Activated naive CD4-positive, alpha-beta T cell treated with anti-CD3 and anti-CD28 coated beads for 36 hours (primary cell): ENCODE results near the gene TBP. TPM values are rescaled to one million over a fixed set of nuclear protein-coding genes. Genes with fewer than 3 reads are reported as not detected.
A peak's percentile ranks its signal among the peaks of the same experiment; 100 is the strongest.
"Not testable (repeated sequence)": the region's sequence is repeated elsewhere in the genome, so short reads cannot be mapped to it uniquely, and the experiment has no call there.

Source experiments
- CTCF ChIA-PET: fragments of 350-600 bp; sonication (Branson Sonifier 250); formaldehyde crosslinking; loops from one replicate; lab custom pipeline; 2021; ENCODE audit warnings: antibody characterized with exemption; lab: Charles Lee
- DNase-seq: peaks from one replicate; pipeline ENCODE4 v3.0.0-alpha.2; 2020
- H3K27ac Mint-ChIP-seq: one replicate; pipeline ENCODE4 v1.8.0; 2021; ENCODE audit warnings: mild to moderate bottlenecking, mixed read lengths
- H3K27me3 Mint-ChIP-seq: one replicate; pipeline ENCODE4 v1.8.0; 2021; ENCODE audit warnings: low read depth, mixed read lengths
- H3K36me3 Mint-ChIP-seq: one replicate; pipeline ENCODE4 v1.8.0; 2021; ENCODE audit warnings: low read depth, mixed read lengths
- H3K4me1 Mint-ChIP-seq: one replicate; pipeline ENCODE4 v1.8.0; 2021; ENCODE audit warnings: low read depth, mixed read lengths
- H3K4me3 Mint-ChIP-seq: one replicate; pipeline ENCODE4 v1.8.0; 2021; ENCODE audit warnings: mild to moderate bottlenecking, moderate library complexity, mixed read lengths
- H3K9me3 Mint-ChIP-seq: one replicate; pipeline ENCODE4 v1.8.0; 2021; ENCODE audit warnings: mixed read lengths
- intact Hi-C: fragments of 100-400 bp; cut with micrococcal nuclease; formaldehyde crosslinking; loops from one replicate; pipeline ENCODE4 v1.15.1; 2023
- total RNA-seq, 2 experiments: library from RNA; stranded (reverse); gene quantifications; one replicate each; pipeline ENCODE4 v1.2.3, GENCODE V29; 2021

Gene TBP
- total RNA-seq, 2 experiments from 2014 or later, result 19.4 to 22.3 TPM

GRCh38 chr6:170516783-170517616 lies 37.2 kb upstream of the TBP start:
- H3K36me3 Mint-ChIP-seq, result no peaks in the 10 kb centered on the region
- CTCF ChIA-PET, result interaction anchor here (0.7 to 3.0 kb wide), 17 partner anchors 9 to 1624 kb away, joined by 3 to 22 read pairs (median 3); no protein-coding TSS in a partner anchor
- peaks cover 24% of the 10 kb centered on the region for H3K27me3 Mint-ChIP-seq
- intact Hi-C loops, result loop anchor here (1.0 to 5.0 kb wide), 7 partner anchors 210 to 1620 kb away; partner anchors contain the start of gene FAM120B
- no peaks in the 10 kb centered on the region for H3K9me3 Mint-ChIP-seq
- DNase-seq, result peak; percentile 54
- peak overlapping the region; percentile 28 for H3K4me3 Mint-ChIP-seq
- H3K4me1 Mint-ChIP-seq, result no peaks in the 10 kb centered on the region
- H3K27ac Mint-ChIP-seq, result no peak overlapping the region

- no peak overlapping the region for H3K4me3 Mint-ChIP-seq
- no peak for DNase-seq
- no peaks in the 10 kb centered on the region for H3K36me3 Mint-ChIP-seq
- peaks cover 15% of the 10 kb centered on the region for H3K27me3 Mint-ChIP-seq
- H3K9me3 Mint-ChIP-seq, result no peaks in the 10 kb centered on the region
- intact Hi-C loops, result no loop called here
- H3K27ac Mint-ChIP-seq, result no peak overlapping the region
- CTCF ChIA-PET, result no interaction called here
- no peaks in the 10 kb centered on the region for H3K4me1 Mint-ChIP-seq
Observed at GRCh38 chr6:170522565-170523183, 31.5 kb upstream of the TBP start.

GRCh38 chr6:170523256-170524171 lies 30.7 kb upstream of the TBP start:
- CTCF ChIA-PET, result no interaction called here
- Mint-ChIP-seq H3K27ac (no peak overlapping the region), H3K4me1 (no peaks in the 10 kb centered on the region), H3K4me3 (no peak overlapping the region), H3K36me3 (no peaks in the 10 kb centered on the region), H3K9me3 (no peaks in the 10 kb centered on the region), H3K27me3 (peaks cover 8% of the 10 kb centered on the region)
- intact Hi-C loops, result no loop called here
- no peak for DNase-seq

- Mint-ChIP-seq H3K27me3 (peaks cover 6% of the 10 kb centered on the region), H3K27ac (peak overlapping the region; percentile 17), H3K9me3 (no peaks in the 10 kb centered on the region), H3K36me3 (no peaks in the 10 kb centered on the region), H3K4me1 (no peaks in the 10 kb centered on the region), H3K4me3 (no peak overlapping the region)
- intact Hi-C loops, result no loop called here
- no peak for DNase-seq
- CTCF ChIA-PET, result no interaction called here
Observed at GRCh38 chr6:170524172-170524502, 30.0 kb upstream of the TBP start.

- no peaks in the 10 kb centered on the region for H3K36me3 Mint-ChIP-seq
- H3K4me3 Mint-ChIP-seq, result no peak overlapping the region
- H3K27me3 Mint-ChIP-seq, result no peaks in the 10 kb centered on the region
- H3K27ac Mint-ChIP-seq, result no peak overlapping the region
- intact Hi-C loops, result no loop called here
- H3K9me3 Mint-ChIP-seq, result no peaks in the 10 kb centered on the region
- CTCF ChIA-PET, result interaction anchor here (1.0 kb wide), 1 partner anchor 9 kb away, joined by 5 read pairs; no protein-coding TSS in a partner anchor
- no peaks in the 10 kb centered on the region for H3K4me1 Mint-ChIP-seq
- no peak for DNase-seq
Observed at GRCh38 chr6:170525795-170526194, 28.4 kb upstream of the TBP start.

GRCh38 chr6:170527995-170528394 lies 26.2 kb upstream of the TBP start:
- intact Hi-C loops, H3K27ac Mint-ChIP-seq, H3K27me3 Mint-ChIP-seq: not testable (repeated sequence)

GRCh38 chr6:170529839-170530469 lies 24.2 kb upstream of the TBP start:
- Mint-ChIP-seq H3K4me1 (no peaks in the 10 kb centered on the region), H3K9me3 (no peaks in the 10 kb centered on the region), H3K4me3 (no peak overlapping the region), H3K27ac (no peak overlapping the region), H3K27me3 (no peaks in the 10 kb centered on the region), H3K36me3 (peaks cover 2% of the 10 kb centered on the region)
- CTCF ChIA-PET, result interaction anchor here (0.7 to 4.3 kb wide), 16 partner anchors 10 to 1573 kb away, joined by 3 to 20 read pairs (median 4); no protein-coding TSS in a partner anchor
- intact Hi-C loops, result loop anchor here (1.0 to 5.0 kb wide), 5 partner anchors 238 to 1635 kb away; partner anchors contain the start of gene DLL1
- DNase-seq, result peak; percentile 84

More at GRCh38 chr6:170527995-170528394, 26.2 kb upstream of the TBP start:
- H3K4me3 Mint-ChIP-seq, DNase-seq, H3K9me3 Mint-ChIP-seq, H3K36me3 Mint-ChIP-seq, H3K4me1 Mint-ChIP-seq: not testable (repeated sequence)
- CTCF ChIA-PET, result interaction anchor here (0.9 to 4.3 kb wide), 2 partner anchors 11 to 26 kb away, joined by 3 to 20 read pairs; no protein-coding TSS in a partner anchor

- no peak for DNase-seq
- no peaks in the 10 kb centered on the region for H3K27me3 Mint-ChIP-seq
- intact Hi-C loops, result loop anchor here (5.0 kb wide), 1 partner anchor 241 kb away; the partner anchor contains the start of gene DLL1
- no peak overlapping the region for H3K27ac Mint-ChIP-seq
- H3K9me3 Mint-ChIP-seq, result no peaks in the 10 kb centered on the region
- peaks cover 25% of the 10 kb centered on the region for H3K36me3 Mint-ChIP-seq
- no peak overlapping the region for H3K4me3 Mint-ChIP-seq
- H3K4me1 Mint-ChIP-seq, result no peaks in the 10 kb centered on the region
- CTCF ChIA-PET, result interaction anchor here (1.6 to 1.7 kb wide), 2 partner anchors 9 to 19 kb away, joined by 3 to 4 read pairs; no protein-coding TSS in a partner anchor
Observed at GRCh38 chr6:170532867-170533488, 21.2 kb upstream of the TBP start.

- H3K36me3 Mint-ChIP-seq, result peaks cover 28% of the 10 kb centered on the region
- H3K4me1 Mint-ChIP-seq, result no peaks in the 10 kb centered on the region
- no peaks in the 10 kb centered on the region for H3K9me3 Mint-ChIP-seq
- CTCF ChIA-PET, result interaction anchor here (0.9 kb wide), 1 partner anchor 743 kb away, joined by 3 read pairs; no protein-coding TSS in a partner anchor
- no peaks in the 10 kb centered on the region for H3K27me3 Mint-ChIP-seq
- H3K27ac Mint-ChIP-seq, result no peak overlapping the region
- no peak overlapping the region for H3K4me3 Mint-ChIP-seq
- DNase-seq, result no peak
- intact Hi-C loops, result loop anchor here (5.0 kb wide), 1 partner anchor 241 kb away; the partner anchor contains the start of gene DLL1
Observed at GRCh38 chr6:170533792-170534191, 20.4 kb upstream of the TBP start.

GRCh38 chr6:170535004-170535403 lies 19.2 kb upstream of the TBP start:
- Mint-ChIP-seq H3K4me3 (no peak overlapping the region), H3K36me3 (peaks cover 34% of the 10 kb centered on the region), H3K9me3 (no peaks in the 10 kb centered on the region), H3K27me3 (no peaks in the 10 kb centered on the region), H3K4me1 (peaks cover 2% of the 10 kb centered on the region), H3K27ac (peak overlapping the region; percentile 3)
- DNase-seq, result no peak
- intact Hi-C loops, result no loop called here
- CTCF ChIA-PET, result no interaction called here

GRCh38 chr6:170536671-170537070 lies 17.5 kb upstream of the TBP start:
- H3K27ac Mint-ChIP-seq, result no peak overlapping the region
- H3K36me3 Mint-ChIP-seq, result peaks cover 45% of the 10 kb centered on the region

More at GRCh38 chr6:170536671-170537070, 17.5 kb upstream of the TBP start:
- Mint-ChIP-seq H3K4me3 (no peak overlapping the region), H3K9me3 (no peaks in the 10 kb centered on the region), H3K27me3 (no peaks in the 10 kb centered on the region), H3K4me1 (peaks cover 14% of the 10 kb centered on the region)
- intact Hi-C loops, result no loop called here
- CTCF ChIA-PET, result interaction anchor here (0.5 to 1.0 kb wide), 2 partner anchors 16 to 764 kb away, joined by 3 to 6 read pairs; no protein-coding TSS in a partner anchor
- no peak for DNase-seq
